Activated T-cell treated with anti-CD3 and anti-CD28 coated beads for 4 hours (primary cell): Measurements from ENCODE around the gene GRAPL.
"Not testable (repeated sequence)": the region's sequence is repeated elsewhere in the genome, so short reads cannot be mapped to it uniquely, and the experiment has no call there.

Experiments
- DNase-seq: peaks from one replicate; pipeline ENCODE4 v3.0.0-alpha.2; 2020

The GRAPL gene

DNA sequence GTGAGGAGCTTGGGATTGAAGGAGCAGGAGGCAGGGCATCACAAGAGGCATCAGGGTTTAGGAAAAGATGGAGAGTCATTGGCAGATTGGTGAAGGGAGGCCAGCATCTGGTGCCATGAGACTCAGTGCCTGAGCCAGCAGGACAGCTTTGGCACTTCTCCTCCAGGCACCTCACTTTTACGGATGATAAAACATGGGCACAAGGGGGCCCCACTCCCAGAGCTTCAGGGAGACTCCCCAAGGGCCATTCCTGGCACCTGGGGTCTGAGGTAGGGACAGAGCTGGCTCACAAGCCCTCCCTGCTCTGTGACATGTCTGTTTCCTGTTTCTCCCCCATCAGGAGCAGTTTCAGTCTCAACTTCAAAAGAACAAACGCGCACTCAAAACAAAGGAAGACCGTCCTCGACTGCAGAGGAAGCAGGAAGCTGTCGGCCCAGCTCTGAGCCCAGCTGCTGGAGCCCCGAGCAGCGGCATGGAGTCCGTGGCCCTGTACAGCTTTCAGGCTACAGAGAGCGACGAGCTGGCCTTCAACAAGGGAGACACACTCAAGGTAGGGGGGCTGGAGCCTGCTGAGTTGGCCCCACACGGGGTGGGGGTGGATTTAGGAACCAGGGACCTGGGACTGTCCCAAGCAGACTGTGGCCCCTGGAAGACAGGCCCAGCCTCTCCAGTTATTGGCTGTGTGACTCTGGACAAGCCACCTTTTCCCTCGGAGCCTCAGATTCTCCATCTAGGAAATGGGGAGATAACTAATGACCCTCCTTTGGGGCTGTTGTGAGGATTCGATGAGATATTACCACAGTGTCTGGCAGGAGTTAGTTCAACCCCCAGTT, at the start of gene GRAPL:
GRAPL (plus strand) TSS at position 442 of the 833 bp plus-strand sequence; CDS start at position 473, 31 bp downstream.
- not testable (repeated sequence) for DNase-seq

DNA sequence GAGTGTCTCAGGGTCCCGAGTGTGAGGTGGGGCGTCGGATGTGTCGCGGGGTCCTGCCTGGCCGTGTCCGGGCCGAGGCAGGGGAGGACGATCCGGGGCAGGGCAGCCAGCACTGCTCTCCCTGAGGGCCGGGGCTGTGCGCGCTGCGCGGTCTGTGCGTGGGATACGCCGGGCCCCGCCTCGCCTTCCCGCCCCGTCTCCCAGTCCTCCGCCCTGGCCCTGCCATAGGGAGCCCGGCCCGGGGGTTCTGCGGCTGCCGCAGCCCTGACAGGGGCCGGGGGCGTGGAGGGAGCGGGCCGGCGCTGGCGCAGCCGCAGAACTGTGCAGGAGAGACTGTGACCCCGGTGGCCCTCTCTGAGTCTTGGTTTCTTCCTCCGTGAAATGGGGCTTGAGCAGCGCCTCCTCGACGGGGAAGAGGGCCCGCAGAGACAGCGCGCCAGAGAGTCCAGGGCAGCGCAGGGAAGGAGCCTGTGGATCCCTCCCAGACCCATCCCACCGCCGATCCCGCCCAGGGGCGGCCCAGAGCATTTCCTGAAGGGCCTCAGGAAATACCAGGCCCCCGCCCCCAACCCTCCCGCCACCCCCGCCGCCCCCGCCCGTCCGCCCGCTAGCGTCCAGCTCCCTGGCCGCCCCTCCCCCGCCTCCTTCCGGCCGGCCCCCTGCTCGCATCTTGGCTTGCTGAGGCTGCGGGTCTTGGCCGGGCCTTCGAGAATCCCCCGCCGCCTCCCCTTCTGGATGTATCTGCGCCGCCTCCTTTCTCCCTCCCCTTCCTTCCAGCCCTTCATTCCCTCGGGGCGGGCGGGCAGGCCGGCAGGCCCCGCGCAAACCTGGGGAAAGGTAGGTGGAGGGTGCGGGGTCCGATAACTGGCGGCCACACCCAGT, 38.3 kb upstream of the GRAPL start:
- DNase-seq, result not testable (repeated sequence)

DNA sequence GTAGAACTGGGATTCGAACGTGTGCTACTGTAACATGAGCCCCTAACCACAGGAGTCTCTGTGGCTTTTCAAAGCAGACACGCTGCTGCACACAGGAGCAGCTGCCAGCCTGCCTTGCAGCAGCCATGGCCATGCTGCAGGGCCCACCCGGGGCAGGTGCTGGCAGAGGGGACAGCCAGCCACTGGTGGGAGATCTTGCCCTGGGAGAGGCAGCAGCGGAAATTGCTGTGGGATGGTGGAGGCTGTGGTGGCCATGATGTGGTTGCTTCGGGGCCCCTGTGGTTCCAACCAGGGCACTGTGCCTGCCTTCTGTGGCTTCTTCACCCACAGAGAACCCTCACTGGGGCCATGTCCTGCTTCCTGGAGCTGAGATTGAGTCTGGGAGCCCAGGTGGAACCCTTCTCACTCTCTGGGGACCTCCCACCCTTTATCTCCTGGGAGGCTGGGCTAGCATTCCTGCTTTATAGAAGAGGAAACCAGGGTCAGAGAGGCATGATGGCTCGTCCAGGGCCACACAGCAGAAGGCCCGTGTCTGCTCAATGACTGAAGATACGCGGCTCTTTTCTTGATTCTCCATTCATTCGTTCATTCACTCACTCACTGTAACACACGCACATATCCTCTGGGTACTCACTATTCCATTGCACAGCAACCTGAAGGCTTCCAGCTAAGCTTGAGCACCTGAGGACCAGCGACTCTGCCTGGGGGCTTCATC, 37.2 kb upstream of the GRAPL start:
- DNase-seq, result not testable (repeated sequence)

DNA sequence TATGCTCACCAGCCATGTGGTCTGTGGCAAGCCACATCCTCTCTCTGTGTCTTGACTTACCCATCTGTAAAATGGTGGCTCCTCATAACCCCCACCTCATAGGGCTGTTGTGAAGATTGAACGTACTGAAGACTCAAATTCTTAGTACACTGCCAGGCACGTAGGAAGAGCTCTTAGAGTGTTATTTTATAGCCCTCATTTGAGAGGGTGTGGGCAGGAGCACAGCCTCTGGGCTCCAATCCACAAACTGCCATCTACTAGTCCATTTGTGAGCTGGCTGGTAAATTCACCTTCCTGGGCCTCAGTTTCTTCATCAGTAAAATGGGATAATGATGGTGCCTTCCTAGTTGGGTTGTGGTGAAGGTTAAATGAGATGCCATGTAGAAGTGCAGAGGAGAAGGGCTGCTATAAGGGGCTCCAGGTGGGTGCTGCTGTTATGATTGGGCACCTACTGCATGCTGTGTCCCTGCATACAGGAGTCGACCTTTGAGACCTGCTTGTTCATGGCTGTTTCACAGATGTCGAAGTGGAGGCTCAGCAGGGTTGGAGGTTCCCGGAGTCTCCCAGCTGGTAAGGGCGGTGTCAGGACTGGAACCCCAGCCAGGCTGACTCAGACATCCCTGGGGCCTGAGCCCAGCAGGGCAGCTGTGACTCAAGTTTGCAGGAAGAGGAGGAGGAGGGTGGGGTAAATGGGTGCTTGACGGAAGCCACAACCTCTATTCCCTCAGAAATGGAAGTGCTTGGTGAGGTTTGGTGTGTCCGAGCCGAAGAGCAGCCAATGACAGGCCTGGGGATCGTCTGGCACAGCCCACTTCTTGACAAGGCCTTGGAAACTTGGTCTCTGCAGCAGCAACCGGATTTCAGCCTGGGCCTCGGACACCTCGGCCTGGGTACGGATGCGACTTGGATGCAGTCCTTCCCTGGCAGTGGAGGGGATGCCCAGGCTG, 34.4 kb upstream of the GRAPL start:
- DNase-seq, result not testable (repeated sequence)

DNA sequence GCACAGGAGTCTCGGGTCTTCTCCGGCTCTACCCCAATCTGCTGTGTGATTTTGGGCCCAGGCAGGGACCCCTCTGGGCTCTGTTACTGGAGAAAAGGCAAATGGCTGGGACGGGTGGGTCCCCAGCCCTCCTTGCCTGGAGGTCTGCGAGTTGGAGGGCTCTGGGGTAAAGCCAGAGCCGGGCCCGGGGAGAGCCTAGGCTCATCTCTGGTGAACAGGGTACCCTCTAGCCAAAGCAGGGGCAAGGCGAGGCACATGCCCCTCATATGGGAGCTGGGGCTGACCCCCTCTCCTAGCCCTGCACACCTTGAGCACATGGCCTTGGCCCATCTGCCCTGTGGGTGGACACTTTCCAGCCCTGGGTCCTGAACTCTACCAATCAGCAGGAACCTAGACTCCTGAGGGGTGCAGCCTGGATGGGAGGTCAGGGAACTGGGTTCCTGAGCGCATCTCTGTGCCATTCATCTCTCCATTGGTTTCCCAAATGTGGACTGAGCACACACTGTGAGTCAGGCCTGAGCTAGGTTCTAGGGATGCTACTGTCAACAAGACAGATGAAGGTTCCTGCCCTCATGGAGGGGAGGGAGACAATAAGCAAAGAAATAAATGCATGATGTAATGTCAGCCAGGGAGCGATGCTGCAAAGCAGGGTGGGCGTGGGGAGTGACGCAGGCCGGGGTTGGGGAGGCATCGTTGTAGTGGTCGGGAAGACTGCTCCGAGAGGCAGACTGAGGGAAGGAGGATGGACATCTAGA, 33.5 kb upstream of the GRAPL start:
- DNase-seq, result not testable (repeated sequence)

DNA sequence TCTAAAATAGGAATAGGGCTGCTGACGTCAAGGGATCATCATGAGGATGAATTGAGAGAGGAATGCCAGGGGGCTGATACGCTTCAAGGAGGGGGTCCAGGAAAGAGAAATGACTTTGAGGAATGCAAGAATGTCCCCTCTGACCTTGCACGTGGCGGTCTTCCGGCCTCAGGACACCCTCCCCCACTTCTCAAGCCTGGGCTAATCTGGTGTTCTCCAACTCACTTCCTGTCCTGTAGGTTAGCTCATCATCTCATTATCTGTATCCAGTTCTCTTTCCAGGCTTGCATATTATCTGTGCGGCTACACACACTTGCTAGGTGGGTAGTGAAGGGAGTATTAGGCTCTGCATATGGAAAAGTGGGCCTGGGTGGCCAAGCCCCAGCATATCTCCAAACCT, 18.9 kb upstream of the GRAPL start:
- not testable (repeated sequence) for DNase-seq

DNA sequence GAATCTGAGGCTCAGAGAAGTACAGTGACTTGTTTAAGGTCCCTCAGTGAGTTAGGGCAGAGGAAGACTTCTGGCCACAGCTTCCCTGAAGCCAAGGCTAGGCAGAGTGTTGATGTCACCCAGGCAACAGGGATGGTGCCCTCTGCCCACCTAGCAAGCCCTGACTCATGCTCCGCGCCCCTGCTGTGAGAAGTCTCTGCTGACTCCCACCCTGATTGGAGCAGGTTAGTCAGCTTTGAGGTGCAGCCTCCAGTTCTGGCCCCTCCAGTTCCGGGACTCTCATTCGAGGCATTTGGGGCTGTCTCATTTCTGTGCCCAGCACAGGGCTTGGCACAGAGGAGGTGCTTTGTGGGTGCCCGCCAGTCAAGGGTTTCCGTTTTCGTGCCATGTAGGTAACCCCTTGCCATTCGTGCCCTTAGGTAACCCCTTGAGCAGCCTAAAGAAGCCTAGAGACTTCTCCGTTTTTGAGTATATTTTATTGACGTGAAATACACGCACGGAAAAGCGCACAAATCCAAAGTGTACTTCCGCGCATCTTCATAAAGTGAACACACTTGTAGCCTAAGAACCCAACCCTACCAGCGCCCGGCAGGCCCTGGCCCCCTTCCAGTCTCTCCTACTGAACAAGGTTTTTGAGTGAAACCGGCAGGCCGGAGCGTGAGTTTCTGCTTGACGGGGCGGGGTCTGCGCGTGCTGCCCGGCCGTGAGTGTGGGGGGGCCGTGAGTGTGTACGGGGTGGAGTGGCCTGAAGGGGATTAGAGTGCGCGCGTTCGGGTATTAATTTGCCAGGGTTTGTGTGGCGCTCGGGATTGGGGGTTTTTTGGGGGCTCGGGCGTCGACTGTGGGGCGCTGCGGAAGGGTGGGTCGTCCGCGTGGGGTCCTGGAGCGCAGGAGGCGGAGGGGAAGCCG, 16.9 kb upstream of the GRAPL start:
- not testable (repeated sequence) for DNase-seq

DNA sequence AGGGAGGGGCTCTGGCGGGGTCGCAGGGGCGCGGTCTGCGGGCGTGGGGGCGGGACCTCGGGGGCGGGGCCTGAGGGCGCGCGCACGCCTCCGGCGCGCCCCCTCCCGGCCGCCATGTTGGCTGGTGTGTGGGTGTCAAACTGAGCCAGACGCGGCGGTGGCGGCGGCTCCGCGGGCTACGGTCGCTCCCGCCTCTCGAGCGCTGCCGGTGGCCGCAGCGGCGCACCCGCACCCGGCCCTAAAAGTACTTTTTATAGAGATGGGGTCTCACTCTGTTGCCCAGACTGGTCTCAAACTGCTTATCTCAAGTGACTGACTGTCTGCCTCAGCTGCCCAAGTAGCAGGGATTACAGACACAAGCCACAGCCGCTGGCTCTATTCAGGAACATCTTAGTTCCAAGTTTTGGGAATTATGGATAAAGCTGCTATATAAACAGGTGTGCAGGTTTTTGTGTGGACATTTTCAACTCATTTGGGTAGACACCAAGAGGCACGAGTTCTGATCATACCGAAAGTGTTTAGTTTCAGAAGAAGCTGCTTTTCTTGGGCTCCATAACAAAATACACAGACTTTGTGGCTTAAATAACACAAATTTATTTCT, 16.2 kb upstream of the GRAPL start:
- DNase-seq, result peak; percentile 42

DNA sequence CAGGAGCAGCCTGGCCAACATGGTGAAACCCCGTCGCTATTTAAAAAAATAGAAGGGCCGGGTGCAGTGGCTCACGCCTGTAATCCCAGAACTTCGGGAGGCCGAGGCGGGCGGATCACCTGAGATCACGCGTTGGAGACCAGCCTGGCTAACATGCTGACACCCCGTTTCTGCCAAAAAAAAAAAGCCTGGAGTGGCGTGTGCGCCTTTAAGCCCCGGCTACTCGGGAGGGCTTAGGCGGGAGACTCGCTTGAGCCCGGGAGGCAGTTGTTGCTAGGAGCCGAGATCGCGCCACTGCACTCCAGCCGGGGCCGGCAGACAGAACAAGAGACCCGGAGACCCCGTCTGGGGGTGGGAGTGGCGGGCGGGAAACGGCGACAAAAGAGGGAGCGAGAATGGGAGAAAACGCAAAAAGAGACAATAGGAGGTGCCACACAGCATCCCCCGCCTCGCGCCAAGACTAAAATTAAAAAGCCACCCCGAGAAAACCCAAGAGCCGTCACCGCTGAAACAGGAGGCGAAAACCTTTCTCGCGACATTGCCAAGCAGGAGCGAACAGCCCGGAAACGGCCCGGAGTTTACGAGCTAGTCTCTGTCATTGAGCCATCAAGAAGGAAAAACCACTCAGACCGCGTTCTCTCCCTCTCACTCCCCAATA, 15.5 kb upstream of the GRAPL start:
- peak; percentile 19 for DNase-seq

DNA sequence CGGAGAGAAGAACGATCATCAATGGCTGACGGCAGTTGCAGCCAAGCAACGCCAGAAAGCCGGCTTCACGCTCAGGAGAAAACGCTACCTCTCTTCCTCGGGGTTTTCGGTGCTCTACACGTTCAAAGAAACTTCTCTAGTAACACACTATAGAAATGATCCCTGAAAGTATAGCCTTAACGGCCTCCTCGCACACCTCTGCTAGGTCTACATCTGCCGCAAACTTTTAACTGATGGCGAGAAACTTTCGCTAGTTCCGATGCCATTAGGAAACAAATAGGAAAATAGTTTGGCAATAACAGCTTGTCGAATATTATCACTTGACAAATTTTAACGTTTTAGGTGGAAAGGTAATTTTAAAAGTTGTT, 14.9 kb upstream of the GRAPL start:
- DNase-seq, result not testable (repeated sequence)

DNA sequence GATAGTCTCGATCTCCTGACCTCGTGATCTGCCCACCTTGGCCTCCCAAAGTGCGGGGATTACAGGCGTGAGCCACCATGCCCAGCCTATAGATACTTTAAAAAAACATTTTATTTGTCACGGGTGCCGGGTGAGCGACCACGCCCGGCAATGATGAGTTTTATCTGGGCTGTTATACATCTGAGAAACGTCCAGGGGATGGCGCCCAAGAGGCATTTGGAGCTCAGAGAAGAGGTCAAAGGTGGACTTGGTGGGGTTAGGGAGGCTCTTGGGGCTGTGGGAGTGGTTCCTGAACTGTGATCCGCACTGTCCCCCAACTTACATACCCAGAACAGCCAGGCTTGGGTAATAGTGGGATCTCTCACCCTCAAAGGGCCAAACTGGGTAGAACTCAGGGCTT, 8.7 kb upstream of the GRAPL start:
- not testable (repeated sequence) for DNase-seq

DNA sequence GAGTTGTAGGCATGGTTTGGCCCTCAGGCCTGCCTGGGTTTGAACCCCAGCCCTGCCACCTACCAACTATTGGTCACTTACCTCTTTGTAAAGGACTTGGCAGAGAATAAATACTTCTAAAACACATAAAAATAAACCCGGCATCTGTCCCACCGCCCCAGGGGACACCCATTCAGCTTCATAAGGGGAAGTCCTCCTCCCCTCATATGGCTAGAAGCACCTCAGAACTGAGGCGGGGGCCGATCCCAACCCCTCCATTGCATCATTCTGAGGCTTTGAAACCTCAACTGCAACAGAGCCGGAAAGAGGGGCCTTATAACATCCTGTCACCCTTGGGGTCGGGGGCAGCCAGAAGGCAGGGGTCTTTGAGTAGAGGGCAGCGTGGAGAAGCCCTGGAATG, 2.1 kb upstream of the GRAPL start:
- not testable (repeated sequence) for DNase-seq

DNA sequence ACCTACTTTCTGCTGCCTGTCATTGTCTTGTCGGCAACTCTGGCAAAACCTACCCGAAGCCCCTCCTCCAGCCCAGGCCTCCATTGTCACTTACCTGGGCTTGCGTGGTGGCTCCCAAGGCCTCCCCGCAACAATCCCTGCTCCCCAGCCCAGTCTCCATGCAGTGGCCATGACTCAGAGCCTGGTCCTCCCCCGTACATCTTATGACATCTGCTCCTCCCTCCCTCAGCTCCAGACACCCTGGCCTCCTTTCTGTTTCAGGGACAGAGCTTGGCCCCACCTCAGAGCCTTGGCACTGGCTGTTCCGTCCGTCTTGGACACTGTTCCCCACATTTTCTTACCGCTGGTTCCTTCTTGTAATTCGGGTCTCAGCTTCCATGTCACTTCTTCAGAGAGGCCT, 2.1 kb downstream of the GRAPL start:
- DNase-seq, result not testable (repeated sequence)

DNA sequence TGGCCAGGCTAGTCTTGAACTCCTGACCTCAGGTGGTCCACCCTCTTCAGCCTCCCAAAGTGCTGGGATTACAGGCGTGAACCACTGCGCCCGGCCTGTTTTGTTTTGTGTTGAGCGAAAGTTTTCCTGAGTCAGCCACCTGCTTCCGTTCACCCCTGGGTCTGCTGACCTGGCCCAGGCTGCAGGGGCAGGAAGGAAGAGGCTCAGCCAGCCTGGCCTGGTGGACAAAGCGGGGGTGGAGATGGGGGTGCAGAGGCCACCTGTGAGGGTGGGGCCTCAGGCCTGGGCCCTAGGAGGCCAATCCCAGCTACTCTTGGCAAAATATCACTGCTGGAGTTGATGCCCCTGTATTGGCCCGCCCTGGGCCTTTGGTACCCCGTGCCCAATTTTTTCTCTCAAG, 3.7 kb downstream of the GRAPL start:
- DNase-seq, result not testable (repeated sequence)

DNA sequence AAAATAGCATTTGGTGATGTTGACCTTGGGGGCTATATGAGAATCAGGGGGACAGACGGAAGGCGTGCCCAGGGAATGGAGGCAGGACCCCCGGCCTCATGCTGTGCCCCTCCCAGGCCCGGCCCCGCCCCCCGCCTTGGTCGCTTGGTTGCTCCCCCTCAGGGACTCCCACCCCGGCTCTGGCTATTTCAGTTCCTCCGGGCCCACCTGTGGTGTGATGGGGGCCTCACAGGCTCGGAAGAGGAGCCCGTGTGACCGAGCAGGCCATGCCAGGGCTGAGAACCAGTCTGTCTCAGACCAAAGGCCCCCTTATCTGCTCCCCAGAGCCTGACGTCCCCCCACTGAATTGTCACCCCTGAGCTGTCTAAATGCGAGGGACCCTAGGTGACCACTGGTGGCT, 4.4 kb downstream of the GRAPL start:
- not testable (repeated sequence) for DNase-seq

DNA sequence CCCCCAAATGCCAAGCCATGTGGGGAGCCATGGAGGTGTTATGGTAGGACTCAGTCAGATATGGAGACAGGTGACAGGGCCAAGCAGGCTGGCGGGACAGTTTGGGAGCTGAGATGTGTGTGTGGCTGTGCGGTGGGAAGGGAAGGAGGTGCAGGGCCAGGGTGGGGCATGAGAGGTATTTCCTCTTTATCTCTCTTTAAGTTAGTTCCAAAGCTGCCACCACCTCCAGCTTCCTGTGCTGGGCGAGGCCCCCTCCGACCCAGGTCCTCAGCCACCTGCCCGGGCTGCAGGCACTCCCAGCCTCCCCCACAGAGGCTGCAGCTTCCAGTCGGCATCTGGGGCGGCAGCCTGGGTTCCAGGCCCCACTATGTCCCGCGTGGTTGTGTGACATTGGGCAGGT, 6.4 kb downstream of the GRAPL start:
- DNase-seq, result not testable (repeated sequence)

DNA sequence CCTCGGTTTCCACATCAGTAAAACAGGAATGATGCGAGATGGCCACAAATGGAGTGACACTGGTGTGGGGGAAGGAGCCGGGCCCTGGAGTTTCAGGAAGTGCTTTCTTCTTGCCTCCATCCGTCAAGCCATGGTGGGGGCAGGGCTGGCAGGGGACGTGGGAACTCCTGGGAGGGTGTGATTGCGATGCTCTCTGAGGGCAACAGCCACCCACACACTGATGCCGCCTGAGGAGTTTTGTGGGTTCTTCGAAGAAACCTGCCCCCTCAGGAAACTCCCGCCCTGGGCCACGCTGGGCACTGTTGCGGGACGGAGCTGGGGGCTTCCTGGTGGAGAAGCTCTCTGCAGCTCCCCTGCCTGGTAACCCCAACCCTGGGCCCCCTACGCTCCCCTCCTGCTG, 8.0 kb downstream of the GRAPL start:
- not testable (repeated sequence) for DNase-seq

DNA sequence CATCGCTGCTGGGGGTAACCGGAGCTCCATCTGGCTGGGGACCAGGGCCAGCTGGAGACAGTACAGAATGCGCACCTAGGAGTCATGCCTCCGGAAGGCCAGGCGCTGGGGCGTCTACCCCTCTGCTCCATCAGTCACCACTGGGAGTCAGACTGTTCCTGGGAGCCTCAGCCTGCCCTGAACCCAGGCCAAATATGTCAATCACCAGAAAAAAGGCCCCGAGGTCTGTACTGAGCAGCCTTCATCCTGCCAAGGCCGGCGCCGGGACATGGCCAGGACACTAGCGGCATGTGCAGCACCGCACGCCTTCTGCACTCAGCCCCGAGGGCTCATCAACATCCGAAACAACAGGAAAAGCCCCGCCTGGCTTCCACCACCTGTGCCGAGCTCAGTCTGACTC, 8.7 kb downstream of the GRAPL start:
- DNase-seq, result not testable (repeated sequence)

DNA sequence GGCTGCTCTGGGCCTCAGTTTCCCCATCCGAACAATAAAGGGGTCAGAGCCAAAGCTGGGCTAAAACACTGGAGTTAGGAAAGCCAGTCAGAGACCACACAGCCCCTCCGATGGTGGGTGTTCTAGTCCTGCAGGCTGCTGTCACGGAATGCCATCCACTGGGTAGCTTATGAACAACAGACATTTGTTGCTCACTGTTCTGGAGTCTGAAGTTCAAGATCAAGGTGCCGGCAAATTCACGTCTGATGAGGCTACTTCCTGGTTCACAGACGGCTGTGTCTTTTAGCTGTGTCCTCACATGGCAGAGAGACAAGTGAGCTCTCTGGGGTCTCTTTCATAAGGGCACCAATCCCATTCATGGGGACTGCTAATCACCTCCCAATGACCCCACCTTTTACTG, 9.2 kb downstream of the GRAPL start:
- not testable (repeated sequence) for DNase-seq
